ENCODE data around the gene RBM34. TPM values are rescaled to one million over a fixed set of nuclear protein-coding genes. Genes with fewer than 3 reads are reported as not detected.

RBM34 gene
- total and polyA plus RNA-seq, 4 donors: 60.6 to 88.6 (median 73.2) TPM

- H3K4me3 ChIP-seq (ENCODE audit: low read depth, low read length): peak overlapping the region; percentile 97
- DNase-seq (ENCODE audit: low read depth in 4 of 6, low spot score in 6 of 6): peak in 3 of 6 donors; percentile 12 to 43 (median 15)
- H3K27me3 ChIP-seq (ENCODE audit: control insufficient read depth, insufficient read depth, low read length): no peaks in the 10 kb centered on the region
- H3K4me1 ChIP-seq (ENCODE audit: control insufficient read depth, insufficient read depth, low read length): peaks cover 11% of the 10 kb centered on the region
- under 1% methylated on average over 28 of the region's 35 CpGs for WGBS (ENCODE audit: insufficient coverage)
- H3K36me3 ChIP-seq (ENCODE audit: control insufficient read depth, insufficient read depth, low read length): peaks cover 19% of the 10 kb centered on the region
- H3K9me3 ChIP-seq (ENCODE audit: control insufficient read depth, insufficient read depth, low read length): no peaks in the 10 kb centered on the region
- peak overlapping the region; percentile 96 for H3K27ac ChIP-seq (ENCODE audit: low read depth, low read length)
Measured at GRCh38 chr1:235127732-235128455, 33.2 kb downstream of the RBM34 start.

DNA sequence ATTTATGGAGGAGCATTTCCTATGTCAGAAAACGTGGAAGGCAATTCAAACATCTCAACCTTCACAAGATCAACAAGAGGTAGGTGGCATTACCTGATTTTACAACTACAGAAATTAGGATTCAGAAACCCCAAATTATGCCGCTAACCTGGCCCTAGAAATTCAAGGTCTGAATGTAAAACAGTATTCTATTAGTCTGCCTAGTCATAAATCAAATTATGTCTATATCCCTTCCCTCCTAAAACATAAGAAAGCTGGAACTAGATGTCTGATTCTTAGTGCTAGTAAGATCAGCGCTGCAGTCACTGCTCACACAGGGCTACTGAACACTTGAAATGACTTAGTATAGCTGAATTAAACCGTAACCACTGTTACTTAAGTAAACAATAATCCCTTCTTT is 33.8 kb downstream of the RBM34 start:
- no peaks in the 10 kb centered on the region for H3K9me3 ChIP-seq (ENCODE audit: control insufficient read depth, insufficient read depth, low read length)
- DNase-seq (ENCODE audit: low read depth in 4 of 6, low spot score in 6 of 6): no peak
- H3K4me1 ChIP-seq (ENCODE audit: control insufficient read depth, insufficient read depth, low read length): peaks cover 11% of the 10 kb centered on the region
- H3K27me3 ChIP-seq (ENCODE audit: control insufficient read depth, insufficient read depth, low read length): no peaks in the 10 kb centered on the region
- no peak overlapping the region for H3K27ac ChIP-seq (ENCODE audit: low read depth, low read length)
- H3K4me3 ChIP-seq (ENCODE audit: low read depth, low read length): peak overlapping the region; percentile 97
- 11% methylated on average over 3 of the region's 4 CpGs for WGBS (ENCODE audit: insufficient coverage)
- peaks cover 17% of the 10 kb centered on the region for H3K36me3 ChIP-seq (ENCODE audit: control insufficient read depth, insufficient read depth, low read length)

DNA sequence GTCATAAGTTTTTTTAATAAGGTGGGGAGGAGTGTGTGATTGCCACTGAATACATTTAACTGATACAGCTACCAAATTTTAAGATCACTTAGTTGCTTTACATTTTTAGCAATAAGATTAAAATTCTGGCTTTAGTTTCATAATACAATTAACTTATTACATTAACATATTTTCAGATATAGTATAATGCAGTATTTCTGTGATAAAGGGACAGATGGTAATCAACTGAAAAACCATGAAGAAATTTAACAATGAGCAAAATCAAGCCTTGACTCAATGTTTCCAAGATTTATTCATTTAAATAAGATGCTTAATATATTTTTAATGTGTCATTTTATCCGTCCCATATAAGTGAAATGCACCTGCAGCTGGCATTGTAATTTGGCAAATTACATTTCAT is 36.4 kb downstream of the RBM34 start:
- Histone ChIP-seq H3K36me3 (ENCODE audit: control insufficient read depth, insufficient read depth, low read length) (peaks cover 22% of the 10 kb centered on the region), H3K4me1 (ENCODE audit: control insufficient read depth, insufficient read depth, low read length) (peaks cover 11% of the 10 kb centered on the region), H3K27ac (ENCODE audit: low read depth, low read length) (no peak overlapping the region), H3K4me3 (ENCODE audit: low read depth, low read length) (no peak overlapping the region), H3K27me3 (ENCODE audit: control insufficient read depth, insufficient read depth, low read length) (no peaks in the 10 kb centered on the region), H3K9me3 (ENCODE audit: control insufficient read depth, insufficient read depth, low read length) (no peaks in the 10 kb centered on the region)
- no peak for DNase-seq (ENCODE audit: low read depth in 4 of 6, low spot score in 6 of 6)
- no CpG with 5 or more reads among the region's 1 CpG for WGBS (ENCODE audit: insufficient coverage)

DNA sequence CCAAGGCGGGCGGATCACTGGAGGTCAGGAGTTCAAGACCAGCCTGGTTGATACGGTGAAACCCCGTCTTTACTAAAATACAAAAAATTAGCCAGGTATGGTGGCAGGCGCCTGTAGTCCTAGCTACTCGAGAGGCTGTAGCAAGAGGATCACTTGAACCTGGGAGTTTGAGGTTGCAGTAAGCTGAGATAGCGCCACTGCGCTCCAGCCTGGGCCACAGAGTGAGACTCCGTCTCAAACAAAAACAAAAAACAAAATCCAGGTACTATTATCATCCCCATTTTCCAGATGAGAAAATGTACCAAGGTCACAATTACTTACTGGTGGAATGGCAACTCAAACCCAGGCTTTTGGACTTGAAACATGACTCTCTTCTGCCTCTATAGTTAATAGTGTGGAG is 36.9 kb downstream of the RBM34 start:
- WGBS (ENCODE audit: insufficient coverage): 100% methylated on average over 2 of the region's 9 CpGs

DNA sequence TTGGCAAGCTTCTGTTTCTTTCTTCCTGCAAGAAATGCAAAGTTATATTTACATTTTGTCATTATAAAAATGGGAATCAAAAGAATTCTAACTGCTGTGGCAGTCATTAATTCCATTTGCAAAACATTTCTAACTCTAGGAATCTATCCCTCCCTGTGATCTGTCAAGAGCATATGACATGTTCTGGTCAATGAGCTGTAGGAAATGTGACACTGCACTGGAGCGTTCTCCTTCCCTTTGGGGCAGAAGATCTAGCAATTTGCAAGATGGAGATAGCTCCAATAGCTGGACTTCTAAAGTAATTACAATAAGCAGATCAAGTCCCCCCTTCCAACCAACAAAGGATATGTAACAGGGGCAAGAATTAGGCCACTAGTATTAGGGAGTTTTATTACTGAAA is 38.7 kb downstream of the RBM34 start:
- no CpG with 5 or more reads among the region's 1 CpG for WGBS (ENCODE audit: insufficient coverage)
- Histone ChIP-seq H3K4me3 (ENCODE audit: low read depth, low read length) (no peak overlapping the region), H3K36me3 (ENCODE audit: control insufficient read depth, insufficient read depth, low read length) (peaks cover 28% of the 10 kb centered on the region), H3K4me1 (ENCODE audit: control insufficient read depth, insufficient read depth, low read length) (peaks cover 7% of the 10 kb centered on the region), H3K27ac (ENCODE audit: low read depth, low read length) (no peak overlapping the region), H3K27me3 (ENCODE audit: control insufficient read depth, insufficient read depth, low read length) (no peaks in the 10 kb centered on the region), H3K9me3 (ENCODE audit: control insufficient read depth, insufficient read depth, low read length) (no peaks in the 10 kb centered on the region)
- DNase-seq (ENCODE audit: low read depth in 4 of 6, low spot score in 6 of 6): no peak

More for the DNA sequence above, 36.9 kb downstream of the RBM34 start:
- no peaks in the 10 kb centered on the region for H3K9me3 ChIP-seq (ENCODE audit: control insufficient read depth, insufficient read depth, low read length)
- no peak overlapping the region for H3K27ac ChIP-seq (ENCODE audit: low read depth, low read length)
- no peaks in the 10 kb centered on the region for H3K27me3 ChIP-seq (ENCODE audit: control insufficient read depth, insufficient read depth, low read length)
- peaks cover 22% of the 10 kb centered on the region for H3K36me3 ChIP-seq (ENCODE audit: control insufficient read depth, insufficient read depth, low read length)
- no peak overlapping the region for H3K4me3 ChIP-seq (ENCODE audit: low read depth, low read length)
- H3K4me1 ChIP-seq (ENCODE audit: control insufficient read depth, insufficient read depth, low read length): peaks cover 7% of the 10 kb centered on the region
- DNase-seq (ENCODE audit: low read depth in 4 of 6, low spot score in 6 of 6): no peak

- 86% methylated on average over 2 of the region's 7 CpGs for WGBS (ENCODE audit: insufficient coverage)
- H3K27me3 ChIP-seq (ENCODE audit: control insufficient read depth, insufficient read depth, low read length): no peaks in the 10 kb centered on the region
- H3K27ac ChIP-seq (ENCODE audit: low read depth, low read length): no peak overlapping the region
- H3K4me1 ChIP-seq (ENCODE audit: control insufficient read depth, insufficient read depth, low read length): no peaks in the 10 kb centered on the region
- H3K4me3 ChIP-seq (ENCODE audit: low read depth, low read length): no peak overlapping the region
- DNase-seq (ENCODE audit: low read depth in 4 of 6, low spot score in 6 of 6): no peak
- H3K36me3 ChIP-seq (ENCODE audit: control insufficient read depth, insufficient read depth, low read length): peaks cover 42% of the 10 kb centered on the region
- H3K9me3 ChIP-seq (ENCODE audit: control insufficient read depth, insufficient read depth, low read length): no peaks in the 10 kb centered on the region
Measured at GRCh38 chr1:235113183-235113917, 47.7 kb downstream of the RBM34 start.

DNA sequence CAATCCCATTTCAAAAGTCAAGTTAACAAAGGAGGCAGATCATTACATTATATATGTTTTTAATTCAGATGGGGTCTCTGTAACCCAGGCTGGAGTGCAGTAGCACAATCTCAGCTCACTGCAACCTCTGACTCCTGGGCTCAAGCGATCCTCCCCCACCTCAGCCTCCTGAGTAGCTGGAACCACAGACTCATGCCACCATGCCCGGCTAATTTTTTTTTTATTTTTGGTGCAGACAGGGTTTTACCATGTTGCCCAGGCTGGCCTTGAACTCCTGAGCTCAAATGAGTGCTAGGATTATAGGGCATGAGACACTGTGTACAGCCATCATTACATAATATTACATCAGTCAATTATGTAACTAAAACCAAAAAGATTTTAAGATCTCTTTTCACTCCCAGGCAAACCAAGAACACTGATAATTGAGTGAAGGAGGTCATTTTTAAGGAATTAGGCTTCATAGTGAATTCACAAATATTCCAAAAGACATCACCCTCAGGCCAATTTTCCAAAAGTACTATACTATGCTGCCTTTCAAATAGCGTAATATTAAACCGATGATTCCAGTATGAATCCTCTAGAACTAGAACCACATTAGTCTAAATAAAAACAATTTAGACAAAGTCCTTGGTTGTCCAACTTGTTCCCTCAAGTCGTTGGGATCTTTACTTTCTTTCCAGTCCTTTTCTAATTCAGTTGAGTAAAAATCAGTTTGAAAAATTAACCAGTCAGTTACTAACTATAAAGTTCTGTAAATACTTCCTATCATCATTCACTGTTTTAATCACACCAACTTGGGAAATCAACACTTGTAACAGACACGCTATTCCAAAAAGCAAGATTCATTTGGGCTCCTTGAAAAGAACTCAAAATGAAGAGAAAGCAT is 48.5 kb downstream of the RBM34 start:
- Histone ChIP-seq H3K9me3 (ENCODE audit: control insufficient read depth, insufficient read depth, low read length) (no peaks in the 10 kb centered on the region), H3K27ac (ENCODE audit: low read depth, low read length) (no peak overlapping the region), H3K36me3 (ENCODE audit: control insufficient read depth, insufficient read depth, low read length) (peaks cover 47% of the 10 kb centered on the region), H3K27me3 (ENCODE audit: control insufficient read depth, insufficient read depth, low read length) (no peaks in the 10 kb centered on the region), H3K4me1 (ENCODE audit: control insufficient read depth, insufficient read depth, low read length) (no peaks in the 10 kb centered on the region), H3K4me3 (ENCODE audit: low read depth, low read length) (no peak overlapping the region)
- DNase-seq (ENCODE audit: low read depth in 4 of 6, low spot score in 6 of 6): no peak
- WGBS (ENCODE audit: insufficient coverage): 100% methylated on average over 3 of the region's 6 CpGs

DNA sequence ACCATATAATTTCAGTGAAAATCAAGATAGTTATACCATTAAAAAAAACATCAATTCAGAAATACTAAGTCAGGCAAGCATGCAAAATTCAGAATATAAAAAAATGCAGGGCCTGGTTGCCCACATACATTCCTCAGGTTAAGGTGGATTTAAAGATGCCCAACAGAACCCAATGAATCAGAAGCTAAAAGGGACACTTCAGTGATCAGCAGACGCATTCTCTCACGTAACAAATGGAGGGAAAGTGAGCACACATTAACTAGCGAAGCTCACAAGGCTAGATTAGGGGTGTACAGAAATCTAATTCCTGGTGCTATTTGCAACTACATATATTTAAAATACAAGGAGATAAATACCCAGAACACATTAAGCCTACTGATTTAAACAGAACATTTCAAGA is 49.9 kb downstream of the RBM34 start:
- Histone ChIP-seq H3K9me3 (ENCODE audit: control insufficient read depth, insufficient read depth, low read length) (no peaks in the 10 kb centered on the region), H3K36me3 (ENCODE audit: control insufficient read depth, insufficient read depth, low read length) (peaks cover 35% of the 10 kb centered on the region), H3K27me3 (ENCODE audit: control insufficient read depth, insufficient read depth, low read length) (no peaks in the 10 kb centered on the region), H3K4me3 (ENCODE audit: low read depth, low read length) (no peak overlapping the region), H3K4me1 (ENCODE audit: control insufficient read depth, insufficient read depth, low read length) (no peaks in the 10 kb centered on the region), H3K27ac (ENCODE audit: low read depth, low read length) (no peak overlapping the region)
- no peak for DNase-seq (ENCODE audit: low read depth in 4 of 6, low spot score in 6 of 6)
- no CpG with 5 or more reads among the region's 3 CpGs for WGBS (ENCODE audit: insufficient coverage)

GRCh38 chr1:235108876-235109275 is 52.2 kb downstream of the RBM34 start:
- Histone ChIP-seq H3K36me3 (ENCODE audit: control insufficient read depth, insufficient read depth, low read length) (peaks cover 18% of the 10 kb centered on the region), H3K27me3 (ENCODE audit: control insufficient read depth, insufficient read depth, low read length) (no peaks in the 10 kb centered on the region), H3K27ac (ENCODE audit: low read depth, low read length) (no peak overlapping the region), H3K4me3 (ENCODE audit: low read depth, low read length) (no peak overlapping the region), H3K9me3 (ENCODE audit: control insufficient read depth, insufficient read depth, low read length) (no peaks in the 10 kb centered on the region), H3K4me1 (ENCODE audit: control insufficient read depth, insufficient read depth, low read length) (peaks cover 5% of the 10 kb centered on the region)
- no peak for DNase-seq (ENCODE audit: low read depth in 4 of 6, low spot score in 6 of 6)
- 96% methylated on average over 11 of the region's 11 CpGs for WGBS (ENCODE audit: insufficient coverage)
